Activated gamma-delta T cell treated with Interleukin-2 at 50 U/mL for 16 hours (primary cell): ENCODE data around the gene MTX3.

Experiments used
- DNase-seq: peaks from one replicate; pipeline ENCODE4 v3.0.0-alpha.2; 2020

MTX3 gene

GRCh38 chr5:79932510-79933504 lies 58.3 kb downstream of the MTX3 start:
- no peak for DNase-seq

- no peak for DNase-seq
Measured at GRCh38 chr5:79931866-79932265, 59.2 kb downstream of the MTX3 start.

- no peak for DNase-seq
Measured at GRCh38 chr5:79931409-79931808, 59.7 kb downstream of the MTX3 start.

GRCh38 chr5:79929095-79929494 lies 62.0 kb downstream of the MTX3 start:
- DNase-seq = no peak
